NCI-H2196 treated with DMSO at 0.1 percent for 48 hours (cell line): ENCODE measurements around the gene PINK1.
"Not testable (repeated sequence)": the region's sequence is repeated elsewhere in the genome, so short reads cannot be mapped to it uniquely, and the experiment has no call there.

Source experiments
- DNase-seq: peaks from one replicate; lab custom pipeline; 2025; ENCODE audit not compliant: unreplicated experiment; lab: John Stamatoyannopoulos, UW

PINK1 gene

GRCh38 chr1:20633190-20634064 lies at the start of gene PINK1:
TSS of gene PINK1 (plus strand) at chr1:20633458. CDS start at chr1:20633549, 91 bp downstream.
- DNase-seq = peak; percentile 69

- DNase-seq = no peak
These were observed 48.4 kb upstream of the PINK1 start for GRCh38 chr1:20584890-20585289.

GRCh38 chr1:20586953-20587660 lies 46.2 kb upstream of the PINK1 start:
- no peak for DNase-seq

- DNase-seq = no peak
These were observed 45.6 kb upstream of the PINK1 start for GRCh38 chr1:20587661-20588053.

GRCh38 chr1:20588634-20589225 lies 44.5 kb upstream of the PINK1 start, which contains the start of gene CDA:
TSS of gene CDA (plus strand) at chr1:20589097. CDS start at chr1:20589130, 33 bp downstream.
- no peak for DNase-seq

GRCh38 chr1:20589331-20590278 lies 43.7 kb upstream of the PINK1 start:
- no peak for DNase-seq

GRCh38 chr1:20590306-20590777 lies 42.9 kb upstream of the PINK1 start:
- no peak for DNase-seq

GRCh38 chr1:20593756-20594155 lies 39.5 kb upstream of the PINK1 start:
- no peak for DNase-seq

- no peak for DNase-seq
These were observed 38.5 kb upstream of the PINK1 start for GRCh38 chr1:20594746-20595145.

GRCh38 chr1:20596106-20596505 lies 37.2 kb upstream of the PINK1 start:
- DNase-seq = no peak

GRCh38 chr1:20597650-20598049 lies 35.6 kb upstream of the PINK1 start:
- no peak for DNase-seq

GRCh38 chr1:20600156-20600555 lies 33.1 kb upstream of the PINK1 start:
- no peak for DNase-seq

- no peak for DNase-seq
These were observed 32.0 kb upstream of the PINK1 start for GRCh38 chr1:20601129-20601825.

GRCh38 chr1:20602851-20603450 lies 30.3 kb upstream of the PINK1 start:
- no peak for DNase-seq

- no peak for DNase-seq
These were observed 29.5 kb upstream of the PINK1 start for GRCh38 chr1:20603504-20604464.

- no peak for DNase-seq
These were observed 28.6 kb upstream of the PINK1 start for GRCh38 chr1:20604678-20605077.

GRCh38 chr1:20606801-20607570 lies 26.3 kb upstream of the PINK1 start:
- not testable (repeated sequence) for DNase-seq

- no peak for DNase-seq
These were observed 23.7 kb upstream of the PINK1 start for GRCh38 chr1:20609541-20609940.
